ENCODE data around the gene ZNF285.

Gene ZNF285

GRCh38 chr19:44374789-44375188, 26.6 kb downstream of the ZNF285 start:
- H3K4me3 ChIP-seq (ENCODE audit: low read length), result no peak overlapping the region
- no peak for DNase-seq (ENCODE audit: low read depth)
- TF ChIP-seq CTCF (conservative IDR thresholded peaks at IDR 0.05; ENCODE audit: low read depth, low read length), result no peak

GRCh38 chr19:44371815-44372480, 29.5 kb downstream of the ZNF285 start:
- H3K4me3 ChIP-seq (ENCODE audit: low read length), result no peak overlapping the region
- no peak for DNase-seq (ENCODE audit: low read depth)
- no peak for TF ChIP-seq CTCF (conservative IDR thresholded peaks at IDR 0.05; ENCODE audit: low read depth, low read length)

- no peak overlapping the region for H3K4me3 ChIP-seq (ENCODE audit: low read length)
- DNase-seq (ENCODE audit: low read depth), result no peak
- TF ChIP-seq CTCF (conservative IDR thresholded peaks at IDR 0.05; ENCODE audit: low read depth, low read length), result no peak
Measured at GRCh38 chr19:44367024-44367423, 34.4 kb downstream of the ZNF285 start.

GRCh38 chr19:44356383-44357111, 44.9 kb downstream of the ZNF285 start, which contains the start of gene ZNF112:
ZNF112 (minus strand) TSS chr19:44356680; CDS start chr19:44340539, 16,141 bp downstream.
- TF ChIP-seq CTCF (conservative IDR thresholded peaks at IDR 0.05; ENCODE audit: low read depth, low read length), result no peak
- H3K4me3 ChIP-seq (ENCODE audit: low read length), result peak within 1 kb of the TSS; percentile 94
- DNase-seq (ENCODE audit: low read depth), result peak; percentile 72

- TF ChIP-seq CTCF (conservative IDR thresholded peaks at IDR 0.05; ENCODE audit: low read depth, low read length), result no peak
- no peak overlapping the region for H3K4me3 ChIP-seq (ENCODE audit: low read length)
Measured at GRCh38 chr19:44346556-44346955, 54.9 kb downstream of the ZNF285 start.

GRCh38 chr19:44345959-44346358, 55.4 kb downstream of the ZNF285 start:
- TF ChIP-seq CTCF (conservative IDR thresholded peaks at IDR 0.05; ENCODE audit: low read depth, low read length), result no peak
- DNase-seq (ENCODE audit: low read depth), result peak; percentile 74

More at GRCh38 chr19:44346556-44346955, 54.9 kb downstream of the ZNF285 start:
- DNase-seq (ENCODE audit: low read depth), result no peak

GRCh38 chr19:44344255-44344654, 57.2 kb downstream of the ZNF285 start:
- no peak overlapping the region for H3K4me3 ChIP-seq (ENCODE audit: low read length)
- no peak for DNase-seq (ENCODE audit: low read depth)
- TF ChIP-seq CTCF (conservative IDR thresholded peaks at IDR 0.05; ENCODE audit: low read depth, low read length), result no peak

More at GRCh38 chr19:44345959-44346358, 55.4 kb downstream of the ZNF285 start:
- H3K4me3 ChIP-seq (ENCODE audit: low read length), result no peak overlapping the region

All from retinal pigment epithelial cell (primary cell).